B cell (primary cell): Measurements from ENCODE around the gene PVR. TPM values are rescaled to one million over a fixed set of nuclear protein-coding genes. Genes with fewer than 3 reads are reported as not detected.

ENCODE experiments used
- ATAC-seq: fragments of 200-7000 bp; cut with Tn5 transposase; one replicate; pipeline ENCODE4 v1.10.0; 2021; ENCODE audit warnings: low read depth, mild to moderate bottlenecking, moderate number of reproducible peaks, moderate library complexity
- CTCF ChIA-PET: fragments of 350-600 bp; sonication (Branson Sonifier 250); formaldehyde crosslinking; loops from one replicate; lab custom pipeline; 2021; ENCODE audit warnings: antibody characterized with exemption, inconsistent platforms; lab: Charles Lee
- POLR2A ChIA-PET: fragments of 350-600 bp; sonication (Branson Sonifier 250); formaldehyde crosslinking; loops from one replicate; lab custom pipeline; 2021; ENCODE audit warnings: antibody characterized with exemption; lab: Charles Lee
- DNase-seq: peaks from one replicate; pipeline ENCODE4 v3.0.0; 2013
- H2AFZ ChIP-seq: 2 replicates; pipeline ENCODE4 v1.6.1; 2012; ENCODE audit warnings: mild to moderate bottlenecking, low read depth, low read length; ENCODE audit not compliant: insufficient read depth, poor library complexity, severe bottlenecking
- H3K27ac ChIP-seq, 2 donors: 1 replicate in 1 of 2; 2 replicates in 1 of 2; pipeline ENCODE4 v1.5.1; 2012 to 2013; ENCODE audit warnings: low read length in 2 of 2, mild to moderate bottlenecking in 2 of 2, moderate library complexity in 1 of 2
- H3K27me3 ChIP-seq, 4 experiments: fragments of 200-600 bp in 1 of 4; sonication (generic) in 1 of 4; replicated peaks in 1 of 4; 1 replicate in 2 of 4; 2 replicates in 2 of 4; pipeline versions ENCODE4 v1.6.1 to v1.7.0; 2013 to 2016; ENCODE audit warnings: low read length in 3 of 4, mild to moderate bottlenecking in 2 of 4, mixed read lengths in 1 of 4, moderate library complexity in 1 of 4; ENCODE audit not compliant: insufficient read depth in 4 of 4, control insufficient read depth in 3 of 4; ENCODE audit errors: control extremely low read depth in 1 of 4
- H3K36me3 ChIP-seq, 2 experiments: replicated peaks in 1 of 2; 1 replicate in 1 of 2; 2 replicates in 1 of 2; pipeline versions ENCODE4 v1.6.1 to v1.7.1; 2013; ENCODE audit warnings: low read length in 1 of 2; ENCODE audit not compliant: insufficient read depth in 2 of 2, control insufficient read depth in 1 of 2; ENCODE audit errors: control extremely low read depth in 1 of 2, extremely low read depth in 1 of 2
- H3K4me1 ChIP-seq, 2 donors: fragments of 200-600 bp in 1 of 2; sonication (generic) in 1 of 2; 1 replicate in 1 of 2; 2 replicates in 1 of 2; pipeline versions ENCODE4 v1.5.1 to v1.6.1; 2013 to 2017; ENCODE audit warnings: low read length in 2 of 2; ENCODE audit not compliant: control insufficient read depth in 2 of 2, insufficient read depth in 2 of 2
- H3K4me2 ChIP-seq: replicated peaks from 2 replicates; pipeline ENCODE3; 2012; ENCODE audit warnings: mild to moderate bottlenecking, low read depth, low read length; ENCODE audit not compliant: poor library complexity, severe bottlenecking
- H3K4me3 ChIP-seq, 5 experiments: fragments of 200-600 bp in 1 of 5; sonication (generic) in 1 of 5; 1 replicate in 3 of 5; 2 replicates in 2 of 5; pipeline versions ENCODE4 v1.5.1 to v1.7.0; 2011 to 2016; ENCODE audit warnings: low read length in 4 of 5, mild to moderate bottlenecking in 4 of 5, low read depth in 2 of 5, control low read depth in 1 of 5, moderate library complexity in 1 of 5; ENCODE audit not compliant: insufficient read depth in 1 of 5; ENCODE audit errors: control extremely low read depth in 1 of 5, extremely low read depth in 1 of 5
- H3K79me2 ChIP-seq: fragments of 200-600 bp; sonication (generic); one replicate; pipeline ENCODE4 v1.6.0; 2016; ENCODE audit warnings: low read length; ENCODE audit not compliant: control insufficient read depth, insufficient read depth
- H3K9ac ChIP-seq: fragments of 200-600 bp; sonication (generic); 2 replicates; pipeline ENCODE4 v1.6.1; 2017; ENCODE audit warnings: mild to moderate bottlenecking, low read length, moderate library complexity
- H3K9me3 ChIP-seq, 3 donors: one replicate each; pipeline versions ENCODE4 v1.6.1 to v1.7.1; 2013; ENCODE audit warnings: low read length in 2 of 3; ENCODE audit not compliant: control insufficient read depth in 2 of 3, insufficient read depth in 1 of 3; ENCODE audit errors: control extremely low read depth in 1 of 3
- H4K20me1 ChIP-seq: 2 replicates; pipeline ENCODE4 v1.6.0; 2012; ENCODE audit warnings: mild to moderate bottlenecking, low read length; ENCODE audit not compliant: insufficient read depth, control insufficient read depth, poor library complexity, severe bottlenecking
- H3K27ac Mint-ChIP-seq: one replicate; pipeline ENCODE4 v1.8.0; 2021; ENCODE audit warnings: mixed read lengths
- H3K27me3 Mint-ChIP-seq: one replicate; pipeline ENCODE4 v1.8.0; 2021; ENCODE audit warnings: mixed read lengths
- H3K4me1 Mint-ChIP-seq: one replicate; pipeline ENCODE4 v1.8.0; 2021; ENCODE audit warnings: mixed read lengths
- H3K4me3 Mint-ChIP-seq: one replicate; pipeline ENCODE4 v1.8.0; 2021; ENCODE audit warnings: mixed read lengths
- H3K9me3 Mint-ChIP-seq: one replicate; pipeline ENCODE4 v1.8.0; 2022; ENCODE audit warnings: mixed read lengths; ENCODE audit not compliant: insufficient read depth
- EZH2 ChIP-seq: IDR thresholded peaks from 2 replicates; pipeline ENCODE4 v1.6.1; 2012; ENCODE audit warnings: borderline replicate concordance, low read depth, mild to moderate bottlenecking, moderate library complexity, low read length; ENCODE audit not compliant: insufficient read depth, poor library complexity, severe bottlenecking
- WGBS: methylation state at CpG from one replicate; pipeline ENCODE4 v1.1.5; 2013; ENCODE audit warnings: missing lambda C conversion rate; ENCODE audit not compliant: insufficient coverage; 5-methylcytosine and 5-hydroxymethylcytosine counted together
- intact Hi-C: fragments of 100-400 bp; cut with micrococcal nuclease; formaldehyde crosslinking; loops from one replicate; pipeline ENCODE4 v1.10.0; 2022
- polyA plus RNA-seq: library from polyadenylated mRNA; depleted of rRNA; stranded (reverse); fragments of >200 nt; gene quantifications from 2 replicates; pipeline ENCODE4 v1.2.3, GENCODE V29; 2012
- total RNA-seq, 2 donors: library from RNA; stranded (reverse); fragments of 120-200 nt in 1 of 2; gene quantifications; 1 replicate in 1 of 2; 2 replicates in 1 of 2; pipeline versions ENCODE4 v1.2.3 to v1.2.4, GENCODE V29; 2013 to 2022
- TF ChIP-seq, protein P1 (sequence below): fragments of 200-600 bp; IDR thresholded peaks from one replicate; pipeline ENCODE4 v1.8.0; 2022; ENCODE audit warnings: antibody characterized with exemption, mild to moderate bottlenecking

The PVR gene
- total and polyA plus RNA-seq, 2 donors (not counting 1 experiment from before 2014, with no cell fraction given) = 0.09 to 0.67 TPM

DNA sequence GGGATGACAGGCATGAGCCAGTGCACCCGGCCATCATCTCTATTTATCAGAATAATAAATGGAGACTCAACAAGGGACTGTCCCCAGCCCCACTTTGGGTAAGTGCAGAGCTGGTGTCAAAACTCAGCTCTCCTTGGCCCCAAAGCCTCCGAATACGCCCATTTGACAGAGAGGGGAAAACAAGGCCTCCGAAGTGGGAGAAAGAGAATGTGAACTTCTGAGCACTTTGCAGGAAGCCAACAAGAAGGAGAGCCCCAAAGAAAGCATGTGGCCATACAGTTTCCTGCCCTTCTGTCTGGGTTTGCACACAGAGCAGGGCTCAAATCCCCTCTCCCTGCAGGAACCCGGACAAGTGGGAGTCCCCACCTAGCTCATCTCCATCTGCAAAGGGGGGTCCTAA lies 56.8 kb downstream of the PVR start:
- Mint-ChIP-seq H3K9me3 (no peaks in the 10 kb centered on the region), H3K4me3 (no peak overlapping the region), H3K27me3 (peaks cover 34% of the 10 kb centered on the region), H3K27ac (no peak overlapping the region), H3K4me1 (no peaks in the 10 kb centered on the region)
- H3K27ac ChIP-seq = no peak overlapping the region
- 89% methylated on average over 4 of the region's 5 CpGs for WGBS
- no peaks in the 10 kb centered on the region for H3K4me1 ChIP-seq
- H3K9ac ChIP-seq = no peak overlapping the region
- no peak overlapping the region for H3K4me3 ChIP-seq
- H3K36me3 ChIP-seq = no peaks in the 10 kb centered on the region
- no peaks in the 10 kb centered on the region for H3K79me2 ChIP-seq
- TF ChIP-seq EZH2 = no peak
- TF ChIP-seq, protein P1, sequence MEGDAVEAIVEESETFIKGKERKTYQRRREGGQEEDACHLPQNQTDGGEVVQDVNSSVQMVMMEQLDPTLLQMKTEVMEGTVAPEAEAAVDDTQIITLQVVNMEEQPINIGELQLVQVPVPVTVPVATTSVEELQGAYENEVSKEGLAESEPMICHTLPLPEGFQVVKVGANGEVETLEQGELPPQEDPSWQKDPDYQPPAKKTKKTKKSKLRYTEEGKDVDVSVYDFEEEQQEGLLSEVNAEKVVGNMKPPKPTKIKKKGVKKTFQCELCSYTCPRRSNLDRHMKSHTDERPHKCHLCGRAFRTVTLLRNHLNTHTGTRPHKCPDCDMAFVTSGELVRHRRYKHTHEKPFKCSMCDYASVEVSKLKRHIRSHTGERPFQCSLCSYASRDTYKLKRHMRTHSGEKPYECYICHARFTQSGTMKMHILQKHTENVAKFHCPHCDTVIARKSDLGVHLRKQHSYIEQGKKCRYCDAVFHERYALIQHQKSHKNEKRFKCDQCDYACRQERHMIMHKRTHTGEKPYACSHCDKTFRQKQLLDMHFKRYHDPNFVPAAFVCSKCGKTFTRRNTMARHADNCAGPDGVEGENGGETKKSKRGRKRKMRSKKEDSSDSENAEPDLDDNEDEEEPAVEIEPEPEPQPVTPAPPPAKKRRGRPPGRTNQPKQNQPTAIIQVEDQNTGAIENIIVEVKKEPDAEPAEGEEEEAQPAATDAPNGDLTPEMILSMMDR = no peak
- ChIA-PET POLR2A (no interaction called here), CTCF (no interaction called here)
- no peak overlapping the region for H3K4me2 ChIP-seq
- peaks cover 0 to 3% (median 0%) of the 10 kb centered on the region in 3 donors for H3K9me3 ChIP-seq
- peaks cover 0 to 13% (median 4%) of the 10 kb centered on the region in 4 experiments for H3K27me3 ChIP-seq
- no peak overlapping the region for H2AFZ ChIP-seq
- no peaks in the 10 kb centered on the region for H4K20me1 ChIP-seq
- intact Hi-C loops = no loop called here
- ATAC-seq = no peak
- DNase-seq = no peak

GRCh38 chr19:44701228-44701627 lies 57.5 kb downstream of the PVR start:
- intact Hi-C loops = no loop called here
- no peak overlapping the region for H3K27ac ChIP-seq
- peaks cover 0 to 13% (median 4%) of the 10 kb centered on the region in 4 experiments for H3K27me3 ChIP-seq
- H3K4me1 ChIP-seq = no peaks in the 10 kb centered on the region
- peaks cover 0 to 3% (median 0%) of the 10 kb centered on the region in 3 donors for H3K9me3 ChIP-seq
- Mint-ChIP-seq H3K4me1 (no peaks in the 10 kb centered on the region), H3K9me3 (no peaks in the 10 kb centered on the region), H3K4me3 (no peak overlapping the region), H3K27me3 (peaks cover 34% of the 10 kb centered on the region), H3K27ac (no peak overlapping the region)
- no peak for DNase-seq
- H3K36me3 ChIP-seq = no peaks in the 10 kb centered on the region
- no peaks in the 10 kb centered on the region for H3K79me2 ChIP-seq
- no peak overlapping the region for H2AFZ ChIP-seq
- WGBS = 95% methylated on average over 11 of the region's 15 CpGs
- H3K4me2 ChIP-seq = no peak overlapping the region
- no peak for ATAC-seq
- H3K9ac ChIP-seq = no peak overlapping the region
- no peaks in the 10 kb centered on the region for H4K20me1 ChIP-seq
- TF ChIP-seq EZH2 = no peak
- TF ChIP-seq, protein P1 = no peak
- CTCF ChIA-PET = interaction anchor here (1.3 kb wide), 1 partner anchor 12 kb away, joined by 3 read pairs; no protein-coding TSS in a partner anchor
- no peak overlapping the region for H3K4me3 ChIP-seq
- POLR2A ChIA-PET = no interaction called here
